Measurements from ENCODE around the gene FBXO21.

Gene FBXO21

GRCh38 chr12:117162633-117163032, 27.6 kb downstream of the FBXO21 start:
- DNase-seq (ENCODE audit: low read depth in 2 of 2) = no peak

- DNase-seq (ENCODE audit: low read depth in 2 of 2) = no peak
These were observed 28.1 kb downstream of the FBXO21 start for GRCh38 chr12:117162167-117162539.

- DNase-seq (ENCODE audit: low read depth in 2 of 2) = no peak
These were observed 28.7 kb downstream of the FBXO21 start for GRCh38 chr12:117161460-117162166.

GRCh38 chr12:117159674-117160073, 30.6 kb downstream of the FBXO21 start:
- no peak for DNase-seq (ENCODE audit: low read depth in 2 of 2)

GRCh38 chr12:117158911-117159553, 31.2 kb downstream of the FBXO21 start:
- no peak for DNase-seq (ENCODE audit: low read depth in 2 of 2)

- DNase-seq (ENCODE audit: low read depth in 2 of 2) = no peak
These were observed 32.2 kb downstream of the FBXO21 start for GRCh38 chr12:117158096-117158495.

- peak; percentile 12 to 41 for DNase-seq (ENCODE audit: low read depth in 2 of 2)
These were observed 34.8 kb downstream of the FBXO21 start for GRCh38 chr12:117155278-117156060.

GRCh38 chr12:117152793-117153775, 37.2 kb downstream of the FBXO21 start:
- no peak for DNase-seq (ENCODE audit: low read depth in 2 of 2)

- no peak for DNase-seq (ENCODE audit: low read depth in 2 of 2)
These were observed 38.8 kb downstream of the FBXO21 start for GRCh38 chr12:117151403-117152031.

GRCh38 chr12:117149431-117149830, 40.8 kb downstream of the FBXO21 start:
- no peak for DNase-seq (ENCODE audit: low read depth in 2 of 2)

GRCh38 chr12:117148642-117149041, 41.6 kb downstream of the FBXO21 start:
- no peak for DNase-seq (ENCODE audit: low read depth in 2 of 2)

- DNase-seq (ENCODE audit: low read depth in 2 of 2) = no peak
These were observed 42.6 kb downstream of the FBXO21 start for GRCh38 chr12:117147639-117148038.

GRCh38 chr12:117145597-117146154, 44.6 kb downstream of the FBXO21 start:
- DNase-seq (ENCODE audit: low read depth in 2 of 2) = no peak

GRCh38 chr12:117144599-117144998, 45.7 kb downstream of the FBXO21 start:
- DNase-seq (ENCODE audit: low read depth in 2 of 2) = no peak

- DNase-seq (ENCODE audit: low read depth in 2 of 2) = no peak
These were observed 47.2 kb downstream of the FBXO21 start for GRCh38 chr12:117143008-117143532.

- DNase-seq (ENCODE audit: low read depth in 2 of 2) = no peak
These were observed 48.2 kb downstream of the FBXO21 start for GRCh38 chr12:117142094-117142493.

- DNase-seq (ENCODE audit: low read depth in 2 of 2) = no peak
These were observed 49.0 kb downstream of the FBXO21 start for GRCh38 chr12:117141097-117141898.

- DNase-seq (ENCODE audit: low read depth in 2 of 2) = no peak
These were observed 49.7 kb downstream of the FBXO21 start for GRCh38 chr12:117140397-117141096.
